SHP77 treated with DMSO at 0.1 percent for 48 hours (cell line): ENCODE data around the gene HOXC9.

Experiments
- DNase-seq: peaks from one replicate; lab custom pipeline; 2025; lab: John Stamatoyannopoulos, UW

The HOXC9 gene

DNA sequence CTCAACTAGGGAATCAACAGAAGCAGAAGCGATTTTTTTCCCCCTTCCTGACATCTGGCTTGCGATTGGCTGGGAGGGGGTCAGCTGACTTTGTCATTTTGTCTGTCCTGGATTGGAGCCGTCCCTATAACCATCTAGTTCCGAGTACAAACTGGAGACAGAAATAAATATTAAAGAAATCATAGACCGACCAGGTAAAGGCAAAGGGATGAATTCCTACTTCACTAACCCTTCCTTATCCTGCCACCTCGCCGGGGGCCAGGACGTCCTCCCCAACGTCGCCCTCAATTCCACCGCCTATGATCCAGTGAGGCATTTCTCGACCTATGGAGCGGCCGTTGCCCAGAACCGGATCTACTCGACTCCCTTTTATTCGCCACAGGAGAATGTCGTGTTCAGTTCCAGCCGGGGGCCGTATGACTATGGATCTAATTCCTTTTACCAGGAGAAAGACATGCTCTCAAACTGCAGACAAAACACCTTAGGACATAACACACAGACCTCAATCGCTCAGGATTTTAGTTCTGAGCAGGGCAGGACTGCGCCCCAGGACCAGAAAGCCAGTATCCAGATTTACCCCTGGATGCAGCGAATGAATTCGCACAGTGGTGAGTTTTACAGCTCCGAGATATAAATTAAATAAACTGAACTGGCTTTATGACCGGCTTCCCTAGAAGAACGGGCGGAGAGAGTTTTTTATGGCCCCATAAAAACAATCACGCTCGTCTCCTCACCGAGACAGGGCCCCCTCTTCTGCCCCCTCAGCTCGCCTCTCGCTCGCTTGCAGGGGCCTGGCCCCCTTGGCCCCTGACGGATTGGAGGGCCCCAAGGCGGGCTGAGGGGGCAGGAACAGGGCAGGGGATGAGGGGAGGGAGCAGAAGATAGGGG is 28.6 kb downstream of the HOXC9 start, which contains the start of gene HOXC6:
TSS of gene HOXC6 (plus strand) at position 127 of the 888 bp plus-strand sequence. CDS start at position 209, 82 bp downstream.
- no peak for DNase-seq

- no peak for DNase-seq
Measured at GRCh38 chr12:54029529-54030441, 29.8 kb downstream of the HOXC9 start.

DNA sequence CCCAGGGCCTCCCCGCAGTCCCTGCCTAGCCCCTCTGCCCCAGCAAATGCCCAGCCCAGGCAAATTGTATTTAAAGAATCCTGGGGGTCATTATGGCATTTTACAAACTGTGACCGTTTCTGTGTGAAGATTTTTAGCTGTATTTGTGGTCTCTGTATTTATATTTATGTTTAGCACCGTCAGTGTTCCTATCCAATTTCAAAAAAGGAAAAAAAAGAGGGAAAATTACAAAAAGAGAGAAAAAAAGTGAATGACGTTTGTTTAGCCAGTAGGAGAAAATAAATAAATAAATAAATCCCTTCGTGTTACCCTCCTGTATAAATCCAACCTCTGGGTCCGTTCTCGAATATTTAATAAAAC is 30.5 kb downstream of the HOXC9 start:
- DNase-seq = no peak

DNA sequence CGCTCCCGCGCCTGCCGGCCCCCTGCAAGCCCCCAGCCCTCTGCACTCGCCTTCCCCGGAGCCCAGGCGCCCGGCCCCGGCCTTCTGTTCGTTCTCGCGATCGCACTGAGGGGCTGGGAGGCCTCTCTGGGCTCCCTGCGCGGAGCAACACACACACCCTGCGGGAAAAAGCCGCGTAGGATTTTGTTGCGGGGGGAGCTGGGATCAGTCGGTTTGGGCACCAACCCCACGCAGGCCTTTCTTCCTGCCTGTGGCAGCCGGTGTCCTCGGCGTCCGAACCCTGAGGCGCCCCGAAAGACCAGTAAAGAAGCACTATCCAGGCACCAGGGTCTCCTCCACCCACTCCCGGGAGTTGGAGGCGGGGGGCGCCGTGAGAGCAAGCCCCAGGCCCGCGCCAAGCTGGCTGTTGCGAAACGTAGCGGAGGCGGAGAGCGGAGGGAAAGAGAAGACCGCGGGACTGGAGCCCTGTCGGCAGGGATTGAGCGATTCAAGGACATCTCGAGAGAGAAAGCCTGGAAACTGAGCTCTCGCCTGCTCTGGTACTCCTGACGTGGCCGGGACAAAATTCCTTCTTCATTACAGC is 31.0 kb downstream of the HOXC9 start:
- no peak for DNase-seq

DNA sequence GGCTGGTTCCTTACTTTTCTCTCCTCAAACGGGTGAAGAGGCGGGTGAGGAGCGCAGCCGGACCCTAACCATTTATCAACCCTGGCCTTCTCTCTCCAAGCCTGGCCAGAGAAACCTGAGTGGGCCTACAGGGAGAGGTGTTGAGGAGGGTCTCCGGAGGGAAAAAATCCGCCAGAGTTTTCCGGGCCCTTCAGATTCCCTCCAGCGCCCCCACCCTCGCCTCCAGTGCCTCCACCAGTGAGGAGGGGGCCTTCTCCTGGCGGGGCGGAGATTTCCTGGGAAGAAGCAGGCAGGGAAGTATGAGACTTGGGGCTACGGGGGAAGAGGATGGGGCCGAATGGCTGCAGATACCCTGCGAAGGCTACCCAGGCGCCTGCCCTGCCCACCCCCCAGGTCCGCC is 31.5 kb downstream of the HOXC9 start:
- no peak for DNase-seq

GRCh38 chr12:54032086-54032619 is 32.2 kb downstream of the HOXC9 start:
- DNase-seq = no peak

DNA sequence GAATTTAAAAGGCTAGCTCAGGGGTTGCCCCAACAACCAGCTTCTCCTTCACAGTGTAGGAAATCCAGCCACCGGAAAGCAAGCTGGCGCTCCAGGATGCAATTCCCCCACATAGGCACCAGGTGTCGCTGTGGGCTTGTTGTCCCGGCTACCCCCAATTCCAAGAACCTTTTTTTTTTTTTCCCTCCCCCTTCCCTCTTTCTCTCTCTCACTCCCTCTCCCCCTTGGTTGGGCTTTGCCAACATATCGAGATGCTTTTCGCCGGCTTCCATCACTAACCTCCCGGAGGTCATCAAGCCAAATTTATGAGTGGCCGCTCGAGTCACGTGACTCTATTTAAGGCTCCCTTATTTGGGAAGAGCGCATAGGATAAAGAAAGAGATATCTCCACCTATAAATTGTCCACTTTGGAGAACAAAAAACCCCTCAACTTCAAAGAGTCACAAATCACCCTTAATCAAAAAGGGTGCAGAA is 32.7 kb downstream of the HOXC9 start, which contains the start of gene HOXC5:
TSS of gene HOXC5 (plus strand) at position 424 of the 474 bp plus-strand sequence. CDS start 73 bp downstream, outside the sequence.
- DNase-seq = peak; percentile 31

DNA sequence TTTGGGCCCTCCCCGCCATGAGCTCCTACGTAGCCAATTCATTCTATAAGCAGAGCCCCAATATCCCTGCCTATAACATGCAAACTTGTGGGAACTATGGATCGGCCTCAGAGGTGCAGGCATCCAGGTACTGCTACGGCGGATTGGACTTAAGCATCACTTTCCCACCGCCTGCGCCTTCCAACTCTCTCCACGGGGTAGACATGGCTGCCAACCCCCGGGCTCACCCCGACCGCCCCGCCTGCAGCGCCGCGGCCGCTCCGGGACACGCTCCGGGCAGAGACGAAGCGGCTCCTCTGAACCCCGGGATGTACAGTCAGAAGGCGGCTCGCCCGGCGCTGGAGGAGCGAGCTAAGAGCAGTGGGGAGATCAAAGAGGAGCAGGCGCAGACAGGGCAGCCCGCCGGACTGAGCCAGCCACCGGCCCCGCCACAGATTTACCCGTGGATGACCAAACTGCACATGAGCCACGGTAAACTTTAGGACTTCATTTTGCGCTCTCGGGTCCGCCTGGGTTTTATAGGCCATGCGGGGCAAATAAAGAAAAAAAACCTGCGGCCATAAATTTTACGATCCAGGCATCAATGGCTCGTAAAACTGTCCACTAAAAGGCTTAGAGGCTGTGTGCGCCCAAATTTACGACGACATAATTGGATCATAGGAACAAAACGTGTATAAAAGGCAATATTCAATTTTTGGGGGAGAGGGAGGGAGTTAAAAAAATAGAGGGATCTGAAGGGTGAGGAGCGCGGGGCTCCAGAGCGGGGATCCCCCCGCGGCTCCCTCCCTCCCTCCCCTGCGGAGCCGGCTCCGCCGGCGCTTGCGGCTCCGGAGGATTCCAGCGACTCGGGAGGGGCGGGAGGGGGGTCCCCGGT is 33.4 kb downstream of the HOXC9 start:
- DNase-seq = no peak

DNA sequence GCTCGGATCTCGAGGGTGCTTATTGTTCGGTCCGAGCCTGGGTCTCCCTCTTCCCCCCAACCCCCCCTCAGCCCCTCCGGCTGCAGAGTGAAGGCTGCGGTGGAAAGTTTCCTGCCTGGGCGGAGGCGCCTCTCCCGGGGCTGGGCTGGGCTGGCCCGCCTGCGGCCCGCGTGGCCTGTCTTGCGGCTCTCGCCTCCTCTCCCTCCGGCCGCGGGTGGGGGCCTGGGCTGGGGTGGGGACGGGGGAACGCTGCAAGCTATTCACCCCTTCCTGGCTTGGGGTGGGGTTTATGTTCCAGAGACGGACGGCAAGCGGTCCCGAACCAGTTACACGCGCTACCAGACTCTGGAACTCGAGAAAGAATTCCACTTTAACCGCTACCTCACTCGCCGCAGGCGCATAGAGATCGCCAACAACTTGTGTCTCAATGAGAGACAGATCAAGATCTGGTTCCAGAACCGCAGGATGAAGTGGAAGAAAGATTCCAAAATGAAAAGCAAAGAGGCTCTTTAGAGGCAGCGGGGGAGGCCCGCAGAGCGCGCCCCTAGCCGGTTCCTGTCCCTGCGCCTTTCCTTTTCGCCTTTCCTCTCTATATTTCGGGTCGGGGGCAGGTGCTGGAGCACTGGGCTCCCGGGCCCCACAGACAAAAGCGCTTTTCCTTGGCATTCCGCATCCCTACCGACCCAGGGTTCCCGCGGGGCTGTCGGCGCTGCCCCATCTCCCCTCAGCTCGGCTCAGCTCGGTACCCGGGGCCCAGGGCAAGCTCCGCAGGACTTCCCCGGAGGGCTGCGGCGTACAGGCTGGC is 34.2 kb downstream of the HOXC9 start:
- no peak for DNase-seq

- DNase-seq = no peak
Measured at GRCh38 chr12:54034785-54035310, 34.9 kb downstream of the HOXC9 start.

DNA sequence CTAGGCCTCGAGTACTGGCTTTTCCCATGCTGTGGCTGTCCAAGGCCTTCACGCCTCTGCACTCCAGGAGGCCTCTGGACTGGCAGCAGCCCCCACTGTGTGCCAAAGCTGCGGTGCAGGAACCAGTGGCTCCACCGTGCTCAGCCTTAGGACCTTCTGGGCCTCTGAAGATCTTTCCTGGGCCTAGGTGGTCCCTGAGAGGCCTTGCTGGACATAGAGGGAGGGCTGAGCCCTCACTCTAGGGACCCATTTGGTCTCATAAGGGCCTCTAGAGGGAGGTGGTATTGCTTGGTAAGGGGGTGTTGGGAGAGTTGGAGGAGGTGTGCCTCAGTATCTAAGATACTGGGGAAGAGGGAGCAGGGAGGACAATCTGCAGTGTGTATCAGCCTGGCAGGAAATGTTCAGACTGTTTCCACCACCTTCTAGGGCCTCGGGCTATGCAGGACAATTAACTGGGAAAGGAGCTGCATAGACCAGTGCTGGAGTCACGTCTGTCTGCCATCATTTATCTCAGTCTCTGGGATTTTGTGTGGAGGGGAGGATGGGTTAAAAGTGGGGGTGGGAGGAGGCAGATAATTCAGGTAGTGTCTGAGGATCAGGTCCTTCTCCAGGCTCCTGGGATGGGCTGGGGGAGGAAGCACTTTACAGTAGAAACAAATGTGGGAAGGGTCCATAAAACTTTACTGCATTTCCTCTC is 35.8 kb downstream of the HOXC9 start:
- no peak for DNase-seq

DNA sequence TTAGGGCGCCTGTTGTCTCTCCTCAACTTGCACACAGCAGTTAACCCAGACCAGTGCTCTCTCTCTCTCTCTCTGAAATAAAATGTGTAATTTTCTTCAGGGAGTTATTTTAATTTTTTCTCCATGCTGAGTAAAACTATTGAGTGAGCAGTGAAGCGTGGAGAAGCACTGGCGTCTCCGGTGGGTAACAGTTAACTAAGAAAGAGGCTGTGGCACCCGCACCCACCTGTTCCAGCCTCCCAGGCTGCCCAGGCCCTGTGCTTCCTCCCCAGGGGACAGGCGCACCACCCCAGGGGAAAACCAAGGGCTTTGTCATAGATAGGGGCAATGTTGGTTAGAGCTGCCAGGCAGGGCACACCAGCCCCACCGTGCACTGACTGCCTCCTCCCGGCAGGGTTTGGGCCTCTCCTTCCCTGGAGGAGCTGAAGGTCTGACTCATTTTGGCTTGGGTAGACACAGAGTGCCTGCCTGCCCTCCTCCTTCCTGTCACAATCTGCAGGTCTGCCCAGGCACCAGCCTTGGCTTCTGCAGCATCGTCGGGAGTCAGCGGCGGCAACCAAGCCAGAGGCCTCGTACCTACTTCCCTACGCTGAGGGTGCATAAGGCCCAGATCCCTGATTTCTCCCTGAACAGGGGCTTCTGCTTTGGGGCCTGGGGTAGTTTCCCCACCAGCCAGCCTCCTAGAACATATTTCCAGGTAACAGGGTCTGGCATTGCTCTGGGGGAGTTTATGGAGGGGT is 36.8 kb downstream of the HOXC9 start:
- no peak for DNase-seq

GRCh38 chr12:54037360-54038283 is 37.7 kb downstream of the HOXC9 start:
- DNase-seq = no peak

- no peak for DNase-seq
Measured at GRCh38 chr12:54038284-54038870, 38.4 kb downstream of the HOXC9 start.

- peak; percentile 42 for DNase-seq
Measured at GRCh38 chr12:54038871-54039414, 39.0 kb downstream of the HOXC9 start.

DNA sequence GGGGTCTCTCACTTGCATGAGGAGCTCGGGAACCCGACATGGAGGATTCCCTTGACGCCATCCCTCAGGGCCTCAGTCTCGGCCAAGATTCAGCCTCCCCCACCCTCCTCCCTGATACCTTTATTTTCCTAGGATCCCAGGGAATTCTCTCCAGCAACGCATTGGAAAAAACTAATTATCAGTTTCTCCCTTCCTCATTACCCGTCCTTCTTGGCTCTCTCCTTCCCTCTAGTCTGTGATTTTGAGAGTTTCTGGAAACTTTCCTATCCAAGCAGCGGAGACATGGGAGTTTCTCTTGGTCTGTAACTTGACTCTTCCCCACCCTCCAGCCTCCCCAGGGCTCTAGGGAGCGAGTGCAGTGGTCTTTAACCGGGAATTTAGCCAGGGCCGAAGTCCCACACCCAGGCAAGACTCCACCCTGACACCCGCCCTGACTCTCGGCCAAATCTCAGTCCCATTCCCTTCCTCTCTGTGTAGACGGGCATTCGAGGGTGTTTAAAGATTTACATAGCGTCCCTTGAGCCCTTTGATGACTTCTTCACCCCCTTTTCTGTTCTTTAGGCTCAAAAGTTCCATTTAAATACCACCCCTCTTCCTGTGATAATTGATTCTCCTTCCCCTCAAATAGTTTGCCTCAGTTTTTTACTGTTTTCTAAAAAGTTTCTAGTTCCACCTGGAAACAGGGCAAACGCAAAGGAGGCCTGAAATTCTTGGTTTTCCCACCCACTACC is 39.6 kb downstream of the HOXC9 start:
- no peak for DNase-seq
